Measurements from ENCODE around the gene TXNDC11. TPM values are rescaled to one million over a fixed set of nuclear protein-coding genes. Genes with fewer than 3 reads are reported as not detected.
A peak's percentile ranks its signal among the peaks of the same experiment; 100 is the strongest.

The TXNDC11 gene
- total and polyA plus RNA-seq, 2 experiments from 2014 or later = 24.5 to 25.9 TPM

GRCh38 chr16:11650641-11651591 is 91.7 kb downstream of the TXNDC11 start:
- Histone ChIP-seq H3K4me2 (ENCODE audit: unreplicated experiment) (no peak overlapping the region), H3K27me3 (replicated peaks; ENCODE audit: insufficient read depth) (no peaks in the 10 kb centered on the region), H3K79me2 (ENCODE audit: insufficient read depth) (no peaks in the 10 kb centered on the region), H3K9ac (no peak overlapping the region), H3K9me2 (ENCODE audit: insufficient read depth) (no peaks in the 10 kb centered on the region), H3K4me1 (ENCODE audit: insufficient read depth) (no peaks in the 10 kb centered on the region), H3K27ac (no peak overlapping the region), H2AFZ (no peak overlapping the region), H3K36me3 (ENCODE audit: low read depth) (no peaks in the 10 kb centered on the region), H3F3A (ENCODE audit: insufficient read depth) (no peaks in the 10 kb centered on the region), H3K4me3 (no peak overlapping the region), H4K20me1 (ENCODE audit: insufficient read depth) (no peaks in the 10 kb centered on the region), H3K9me3 (ENCODE audit: low read depth) (no peaks in the 10 kb centered on the region)
- TF ChIP-seq EZH2 (IDR thresholded peaks at IDR 0.05; ENCODE audit: insufficient read depth, poor library complexity, severe bottlenecking) = no peak
- TF ChIP-seq EZH2phosphoT487 (IDR thresholded peaks at IDR 0.05; ENCODE audit: insufficient read depth, low read depth) = no peak
- in situ Hi-C loops (cut with MboI) = loop anchor here (10.0 kb wide), 1 partner anchor 246 kb away; no protein-coding TSS in a partner anchor
- no peak for DNase-seq
- 78 to 80% methylated on average over 18 of the region's 18 CpGs for WGBS, 2 experiments (ENCODE audit: low coverage in 1 of 2, low lambda C conversion rate in 2 of 2, missing lambda C conversion rate in 2 of 2)

- Histone ChIP-seq H3K4me2 (ENCODE audit: unreplicated experiment) (no peak overlapping the region), H3F3A (ENCODE audit: insufficient read depth) (no peaks in the 10 kb centered on the region), H3K9ac (no peak overlapping the region), H3K27me3 (replicated peaks; ENCODE audit: insufficient read depth) (no peaks in the 10 kb centered on the region), H3K36me3 (ENCODE audit: low read depth) (no peaks in the 10 kb centered on the region), H3K27ac (no peak overlapping the region), H3K4me3 (no peak overlapping the region), H4K20me1 (ENCODE audit: insufficient read depth) (no peaks in the 10 kb centered on the region), H3K9me3 (ENCODE audit: low read depth) (no peaks in the 10 kb centered on the region), H3K79me2 (ENCODE audit: insufficient read depth) (no peaks in the 10 kb centered on the region), H2AFZ (no peak overlapping the region), H3K4me1 (ENCODE audit: insufficient read depth) (no peaks in the 10 kb centered on the region), H3K9me2 (ENCODE audit: insufficient read depth) (no peaks in the 10 kb centered on the region)
- in situ Hi-C loops (cut with MboI) = loop anchor here (10.0 kb wide), 1 partner anchor 124 kb away; a partner anchor contains a TSS
- TF ChIP-seq EZH2 (IDR thresholded peaks at IDR 0.05; ENCODE audit: insufficient read depth, poor library complexity, severe bottlenecking) (no peak), EZH2phosphoT487 (IDR thresholded peaks at IDR 0.05; ENCODE audit: insufficient read depth, low read depth) (no peak)
- WGBS, 2 experiments (ENCODE audit: low coverage in 1 of 2, low lambda C conversion rate in 2 of 2, missing lambda C conversion rate in 2 of 2) = 67 to 70% methylated on average over 7 of the region's 7 CpGs
- no peak for DNase-seq
These were observed 93.4 kb downstream of the TXNDC11 start for GRCh38 chr16:11649276-11649675.

- Histone ChIP-seq H3K4me1 (ENCODE audit: insufficient read depth) (peaks cover 14% of the 10 kb centered on the region), H3K4me3 (no peak overlapping the region), H3K27me3 (replicated peaks; ENCODE audit: insufficient read depth) (no peaks in the 10 kb centered on the region), H3K36me3 (ENCODE audit: low read depth) (no peaks in the 10 kb centered on the region), H3K9ac (no peak overlapping the region), H3K79me2 (ENCODE audit: insufficient read depth) (no peaks in the 10 kb centered on the region), H3F3A (ENCODE audit: insufficient read depth) (peaks cover 14% of the 10 kb centered on the region), H4K20me1 (ENCODE audit: insufficient read depth) (no peaks in the 10 kb centered on the region), H3K9me3 (ENCODE audit: low read depth) (no peaks in the 10 kb centered on the region), H2AFZ (no peak overlapping the region), H3K27ac (no peak overlapping the region), H3K4me2 (ENCODE audit: unreplicated experiment) (no peak overlapping the region), H3K9me2 (ENCODE audit: insufficient read depth) (no peaks in the 10 kb centered on the region)
- TF ChIP-seq EZH2phosphoT487 (IDR thresholded peaks at IDR 0.05; ENCODE audit: insufficient read depth, low read depth) = no peak
- no peak for TF ChIP-seq EZH2 (IDR thresholded peaks at IDR 0.05; ENCODE audit: insufficient read depth, poor library complexity, severe bottlenecking)
- in situ Hi-C loops (cut with MboI) = loop anchor here (10.0 kb wide), 1 partner anchor 118 kb away; a partner anchor contains a TSS
- WGBS, 2 experiments (ENCODE audit: low coverage in 1 of 2, low lambda C conversion rate in 2 of 2, missing lambda C conversion rate in 2 of 2) = 55 to 57% methylated on average over 4 of the region's 4 CpGs
- no peak for DNase-seq
These were observed 99.9 kb downstream of the TXNDC11 start for GRCh38 chr16:11642765-11643116.

GRCh38 chr16:11640987-11641817 is 101.5 kb downstream of the TXNDC11 start:
- Histone ChIP-seq H3K27me3 (replicated peaks; ENCODE audit: insufficient read depth) (no peaks in the 10 kb centered on the region), H3K79me2 (ENCODE audit: insufficient read depth) (no peaks in the 10 kb centered on the region), H4K20me1 (ENCODE audit: insufficient read depth) (no peaks in the 10 kb centered on the region), H3K9me3 (ENCODE audit: low read depth) (no peaks in the 10 kb centered on the region), H3K4me2 (ENCODE audit: unreplicated experiment) (peak overlapping the region; percentile 30), H3F3A (ENCODE audit: insufficient read depth) (peaks cover 14% of the 10 kb centered on the region), H3K9me2 (ENCODE audit: insufficient read depth) (no peaks in the 10 kb centered on the region), H2AFZ (peak overlapping the region; percentile 21; the same call in 1 of the 2 replicates), H3K27ac (peak overlapping the region; percentile 98), H3K4me3 (peak overlapping the region; percentile 17), H3K4me1 (ENCODE audit: insufficient read depth) (peaks cover 14% of the 10 kb centered on the region), H3K36me3 (ENCODE audit: low read depth) (no peaks in the 10 kb centered on the region), H3K9ac (peak overlapping the region; percentile 87)
- in situ Hi-C loops (cut with MboI) = loop anchor here (10.0 kb wide), 1 partner anchor 116 kb away; a partner anchor contains a TSS
- WGBS, 2 experiments (ENCODE audit: low coverage in 1 of 2, low lambda C conversion rate in 2 of 2, missing lambda C conversion rate in 2 of 2) = 27 to 29% methylated on average over 20 of the region's 20 CpGs
- TF ChIP-seq EZH2phosphoT487 (IDR thresholded peaks at IDR 0.05; ENCODE audit: insufficient read depth, low read depth) (no peak), EZH2 (IDR thresholded peaks at IDR 0.05; ENCODE audit: insufficient read depth, poor library complexity, severe bottlenecking) (no peak)
- peak; percentile 87 for DNase-seq

Data from GM23248 (cell line).